ENCODE measurements around the gene EYA3.

DNA sequence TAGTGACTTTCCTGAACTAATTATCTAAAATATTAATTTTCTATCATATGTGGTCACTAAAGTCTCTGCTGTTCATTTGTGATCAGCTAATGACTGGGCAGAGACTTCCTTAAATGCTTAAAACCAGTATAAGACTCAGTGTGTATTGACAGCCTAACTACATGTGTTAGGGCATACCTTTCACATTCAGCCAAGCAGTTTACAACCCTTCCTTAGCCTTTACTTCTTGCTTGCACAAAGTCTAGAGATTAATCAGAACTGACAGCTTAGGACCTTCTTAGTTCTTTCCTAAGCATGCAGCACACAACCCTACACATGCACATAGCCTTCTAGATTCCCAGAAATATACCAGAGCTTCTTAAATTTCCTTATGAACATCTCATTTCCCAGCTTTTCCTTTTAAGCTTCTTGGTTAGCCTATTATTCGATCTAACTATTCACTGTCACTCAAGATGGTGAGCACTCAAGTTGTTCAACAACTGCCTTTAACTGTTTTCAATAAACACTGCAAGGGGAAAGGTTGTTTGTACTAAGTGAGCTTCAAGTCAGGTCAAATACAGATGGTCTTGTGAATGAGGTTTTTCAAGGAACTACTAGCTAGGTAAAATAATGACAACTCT, 13.4 kb downstream of the EYA3 start:
- TF ChIP-seq YY1 (IDR thresholded peaks at IDR 0.05; ENCODE audit: insufficient read depth, insufficient read length): no peak
- no peak for TF ChIP-seq ZNF274 (IDR thresholded peaks at IDR 0.05; ENCODE audit: low read depth, low read length)
- TF ChIP-seq SUZ12 (IDR thresholded peaks at IDR 0.05; ENCODE audit: extremely low read depth, insufficient read depth, insufficient read length): no peak

Measured in NT2/D1 (cell line).